HepG2 (cell line): Measurements from ENCODE around the gene ENDOD1. TPM values are rescaled to one million over a fixed set of nuclear protein-coding genes. Genes with fewer than 3 reads are reported as not detected.
A peak's percentile ranks its signal among the peaks of the same experiment; 100 is the strongest.

ENCODE experiments used
- ATAC-seq: fragments of 200-7000 bp; cut with Tn5 transposase; 3 replicates; pipeline ENCODE4 v1.9.1; 2020; ENCODE audit warnings: mild to moderate bottlenecking, moderate library complexity
- BruUV-seq: library from RNA; stranded (reverse); fragments of 400-500 nt; replicated peaks from 2 replicates; lab custom pipeline; 2021; lab: Mats Ljungman, UMichigan
- CTCF ChIA-PET: fragments of 300-600 bp; formaldehyde crosslinking; extraction: SDS; loops from one replicate; lab custom pipeline; 2021; ENCODE audit warnings: low total read pairs, inconsistent platforms, low intra/inter-chr PET ratio; lab: Yijun Ruan, JAX
- POLR2A ChIA-PET: fragments of 350-600 bp; sonication (Branson Sonifier 250); formaldehyde crosslinking; loops from one replicate; lab custom pipeline; 2020; ENCODE audit warnings: antibody characterized with exemption, inconsistent platforms; lab: Yijun Ruan, JAX
- DNase-seq: peaks from one replicate; pipeline ENCODE4 v3.0.0-alpha.2; 2015; ENCODE audit warnings: low spot score
- FAIRE-seq: peaks from 3 replicates; lab custom pipeline; 2011; peaks lifted over from hg19 to GRCh38; lab: Jason Lieb, UNC
- H2AFZ ChIP-seq: one replicate; pipeline ENCODE4 v1.6.1; 2011; ENCODE audit warnings: low read length, inconsistent platforms
- H3K27ac ChIP-seq: fragments of 300-600 bp; 3 replicates; pipeline ENCODE4 v1.8.0; 2011; ENCODE audit warnings: mixed run types, mild to moderate bottlenecking, mixed read lengths, low read length, inconsistent platforms; ENCODE audit not compliant: insufficient read depth; ENCODE audit errors: extremely low read length
- H3K27me3 ChIP-seq, 2 experiments: fragments of 200-600 bp in 1 of 2; 2 replicates in 1 of 2; 3 replicates in 1 of 2; pipeline versions ENCODE4 v1.6.0 to v1.8.0; 2011; ENCODE audit warnings: low read length in 2 of 2, mild to moderate bottlenecking in 2 of 2, moderate library complexity in 2 of 2, inconsistent platforms in 1 of 2; ENCODE audit not compliant: insufficient read depth in 2 of 2, control insufficient read depth in 1 of 2
- H3K36me3 ChIP-seq, 2 experiments: fragments of 200-600 bp in 1 of 2; replicated peaks in 1 of 2; 2 replicates in 1 of 2; 3 replicates in 1 of 2; pipeline versions ENCODE4 v1.5.1 to v1.8.0; 2011; ENCODE audit warnings: low read length in 2 of 2, inconsistent platforms in 1 of 2; ENCODE audit not compliant: insufficient read depth in 2 of 2, control insufficient read depth in 1 of 2
- H3K4me1 ChIP-seq: 2 replicates; pipeline ENCODE4 v1.5.1; 2012; ENCODE audit warnings: low read length, inconsistent platforms; ENCODE audit not compliant: insufficient read depth
- H3K4me2 ChIP-seq: 2 replicates; pipeline ENCODE4 v1.6.0; 2011; ENCODE audit warnings: low read depth, low read length, inconsistent platforms
- H3K4me3 ChIP-seq, 3 experiments: fragments of 200-600 bp in 1 of 3; sonication (generic), shearing (Covaris generic) in 1 of 3; replicated peaks in 1 of 3; 2 replicates each; pipeline ENCODE4 v1.5.1; 2011 to 2016; ENCODE audit warnings: low read length in 3 of 3, inconsistent platforms in 2 of 3, low read depth in 2 of 3, mild to moderate bottlenecking in 2 of 3, control low read depth in 1 of 3, mixed read lengths in 1 of 3; ENCODE audit not compliant: insufficient read depth in 1 of 3
- H3K79me2 ChIP-seq: one replicate; pipeline ENCODE4 v1.6.1; 2011; ENCODE audit warnings: low read length, inconsistent platforms; ENCODE audit not compliant: insufficient read depth
- H3K9ac ChIP-seq: 2 replicates; pipeline ENCODE4 v1.6.0; 2011; ENCODE audit warnings: mild to moderate bottlenecking, low read depth, low read length, inconsistent platforms; ENCODE audit not compliant: insufficient read depth
- H3K9me3 ChIP-seq: 2 replicates; pipeline ENCODE4 v1.5.1; 2012; ENCODE audit warnings: mild to moderate bottlenecking, low read length
- H4K20me1 ChIP-seq: 2 replicates; pipeline ENCODE4 v1.6.0; 2011; ENCODE audit warnings: inconsistent platforms, mild to moderate bottlenecking, low read length, moderate library complexity; ENCODE audit not compliant: insufficient read depth
- HMG20B ChIP-seq: conservative IDR thresholded peaks from 2 replicates; pipeline ENCODE4 v1.6.1; 2016; ENCODE audit warnings: missing genetic modification reagents, missing compliant biosample characterization
- MED1 ChIP-seq: sonication (generic); formaldehyde crosslinking; IDR thresholded peaks from 2 replicates; pipeline ENCODE4 v1.4.0; 2020; ENCODE audit warnings: missing genetic modification reagents
- WGBS: methylation state at CpG from one replicate; pipeline ENCODE4 v1.1.6; 2017; ENCODE audit warnings: low lambda C conversion rate; 5-methylcytosine and 5-hydroxymethylcytosine counted together
- in situ Hi-C: cut with HindIII; loops from 2 replicates; pipeline ENCODE4 v1.10.0; 2017; ENCODE audit warnings: low pct_unique_long_range_greater_than_20kb; ENCODE audit not compliant: extremely low pct_ligation_motif_present
- intact Hi-C: fragments of 100-400 bp; cut with micrococcal nuclease; formaldehyde crosslinking; loops from one replicate; pipeline ENCODE4 v1.10.0; 2022; ENCODE audit not compliant: unreplicated experiment
- polyA plus RNA-seq, 8 experiments: library from polyadenylated mRNA; depleted of rRNA in 3 of 8; stranded (reverse) in 7 of 8; unstranded in 1 of 8; fragments of >200 nt; fragmentation: Illumina TruSeq in 4 of 8; extraction: Trizol in 4 of 8; gene quantifications; 2 replicates each; pipeline versions ENCODE4 v1.2.1 to v1.2.3, GENCODE V29; 2011 to 2016; ENCODE audit warnings: low read depth in 4 of 8, missing spikeins in 1 of 8, mixed read lengths in 1 of 8; ENCODE audit not compliant: insufficient read depth in 1 of 8
- total RNA-seq, 5 experiments: library from RNA; depleted of rRNA; stranded (reverse); fragments of >200 nt; fragmentation: Illumina TruSeq; extraction: Trizol; gene quantifications; 2 replicates each; pipeline ENCODE4 v1.2.3, GENCODE V29; 2016; ENCODE audit warnings: low read depth in 1 of 5
- TF ChIP-seq, protein P1 (sequence below), 2 experiments: sonication (generic) in 1 of 2; formaldehyde crosslinking in 1 of 2; IDR thresholded peaks; 2 replicates each; pipeline versions ENCODE4 v1.4.0 to v1.6.1; 2018 to 2020; ENCODE audit warnings: missing genetic modification reagents in 2 of 2, borderline replicate concordance in 1 of 2, low read depth in 1 of 2, mild to moderate bottlenecking in 1 of 2, missing biosample characterization in 1 of 2
- TF ChIP-seq, protein P2 (sequence below): sonication (generic); formaldehyde crosslinking; IDR thresholded peaks from 2 replicates; pipeline ENCODE4 v1.4.0; 2020; ENCODE audit warnings: missing genetic modification reagents
- TF ChIP-seq, protein P3 (sequence below): IDR thresholded peaks from 2 replicates; pipeline ENCODE4 v1.4.0; 2020; ENCODE audit warnings: mild to moderate bottlenecking, missing genetic modification reagents
- TF ChIP-seq, protein P4 (sequence below): sonication (generic); formaldehyde crosslinking; IDR thresholded peaks from 2 replicates; pipeline ENCODE4 v1.5.1; 2020; ENCODE audit warnings: mild to moderate bottlenecking, missing genetic modification reagents, moderate library complexity

ENDOD1 gene
- total and polyA plus RNA-seq, 2 of the 13 experiments (the other 11 are each of a cell fraction or from before 2014, with no cell fraction given): 2.0 to 6.8 TPM

DNA sequence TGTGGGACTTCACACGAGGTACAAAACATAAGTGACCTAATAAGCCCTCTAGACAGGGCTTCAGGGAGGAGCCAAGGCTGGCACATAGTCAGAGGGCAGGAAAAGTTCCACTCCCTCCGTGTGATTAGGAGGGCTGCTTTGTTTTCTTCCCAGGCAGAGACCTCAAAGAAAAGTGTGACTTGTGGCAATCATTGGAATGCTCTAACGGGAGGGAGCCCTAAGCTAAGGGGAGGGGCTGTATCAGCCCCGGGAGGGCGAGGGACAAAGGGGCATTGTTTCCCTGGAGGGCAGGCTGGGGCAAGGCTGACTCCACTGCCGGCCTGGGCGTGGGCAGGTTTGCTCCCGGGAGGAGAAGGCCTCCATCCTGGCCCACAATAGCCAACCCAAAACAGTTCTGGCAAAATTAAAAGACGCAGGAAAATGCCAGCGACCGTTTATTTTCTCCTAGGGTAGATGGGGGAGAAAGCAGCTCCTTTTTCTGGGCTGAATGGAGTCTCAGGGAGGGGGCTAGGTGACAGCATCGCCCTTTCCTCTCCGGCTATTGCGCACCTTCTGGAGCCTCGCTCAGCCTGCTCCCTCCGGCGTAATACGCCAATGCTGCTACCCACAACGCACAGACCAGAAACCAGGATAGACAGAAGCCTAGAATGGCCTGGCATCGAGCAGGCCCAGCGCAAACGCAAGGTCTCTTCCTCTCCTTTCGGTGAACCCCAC lies 60.2 kb downstream of the ENDOD1 start:
- CTCF ChIA-PET: interaction anchor here (0.8 kb wide), 1 partner anchor 615 kb away, joined by 3 read pairs; no protein-coding TSS in a partner anchor
- Histone ChIP-seq H2AFZ (no peak overlapping the region), H3K4me2 (peak overlapping the region; percentile 50), H4K20me1 (no peaks in the 10 kb centered on the region), H3K27me3 (no peaks in the 10 kb centered on the region; a peak in 1 of 5 replicates), H3K79me2 (no peaks in the 10 kb centered on the region), H3K36me3 (no peaks in the 10 kb centered on the region), H3K9ac (no peak overlapping the region; the same call in 1 of the 2 replicates), H3K9me3 (no peaks in the 10 kb centered on the region), H3K4me3 (no peak overlapping the region; a peak in 1 of 6 replicates), H3K27ac (no peak overlapping the region), H3K4me1 (peaks cover 44% of the 10 kb centered on the region)
- FAIRE-seq: peak; percentile 79
- intact Hi-C loops: loop anchor here (1.0 to 10.0 kb wide), 5 partner anchors 59 to 212 kb away; partner anchors contain the start of genes CWC15, KDM4D and SESN3
- in situ Hi-C loops: loop anchor here (5.0 to 25.0 kb wide), 4 partner anchors 215 to 617 kb away; no protein-coding TSS in a partner anchor
- ATAC-seq: peak; percentile 90
- POLR2A ChIA-PET: interaction anchor here (0.8 to 2.9 kb wide), 2 partner anchors 82 to 640 kb away, joined by 3 to 14 read pairs; partner anchors contain the start of genes FAM76B and SRSF8
- no TSS peak for BruUV-seq
- peak; percentile 91 for DNase-seq
- WGBS: 59% methylated on average over 18 of the region's 23 CpGs
- TF ChIP-seq HMG20B (CRISPR knock-in tag) (0 out of 2 replicates have a peak, but pooled peaks have one; percentile 38), MED1 (CRISPR knock-in tag) (peak; percentile 21; the same call in 1 of the 2 replicates)
- TF ChIP-seq, protein P1, sequence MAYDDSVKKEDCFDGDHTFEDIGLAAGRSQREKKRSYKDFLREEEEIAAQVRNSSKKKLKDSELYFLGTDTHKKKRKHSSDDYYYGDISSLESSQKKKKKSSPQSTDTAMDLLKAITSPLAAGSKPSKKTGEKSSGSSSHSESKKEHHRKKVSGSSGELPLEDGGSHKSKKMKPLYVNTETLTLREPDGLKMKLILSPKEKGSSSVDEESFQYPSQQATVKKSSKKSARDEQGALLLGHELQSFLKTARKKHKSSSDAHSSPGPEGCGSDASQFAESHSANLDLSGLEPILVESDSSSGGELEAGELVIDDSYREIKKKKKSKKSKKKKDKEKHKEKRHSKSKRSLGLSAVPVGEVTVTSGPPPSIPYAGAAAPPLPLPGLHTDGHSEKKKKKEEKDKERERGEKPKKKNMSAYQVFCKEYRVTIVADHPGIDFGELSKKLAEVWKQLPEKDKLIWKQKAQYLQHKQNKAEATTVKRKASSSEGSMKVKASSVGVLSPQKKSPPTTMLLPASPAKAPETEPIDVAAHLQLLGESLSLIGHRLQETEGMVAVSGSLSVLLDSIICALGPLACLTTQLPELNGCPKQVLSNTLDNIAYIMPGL (CRISPR knock-in tag; IDR thresholded peaks at IDR 0.05; ENCODE audit: borderline replicate concordance in 1 of 2, low read depth in 1 of 2): peak in 1 of 2 experiments; percentile 27; a peak in 1 of 4 replicates
- TF ChIP-seq, protein P2, sequence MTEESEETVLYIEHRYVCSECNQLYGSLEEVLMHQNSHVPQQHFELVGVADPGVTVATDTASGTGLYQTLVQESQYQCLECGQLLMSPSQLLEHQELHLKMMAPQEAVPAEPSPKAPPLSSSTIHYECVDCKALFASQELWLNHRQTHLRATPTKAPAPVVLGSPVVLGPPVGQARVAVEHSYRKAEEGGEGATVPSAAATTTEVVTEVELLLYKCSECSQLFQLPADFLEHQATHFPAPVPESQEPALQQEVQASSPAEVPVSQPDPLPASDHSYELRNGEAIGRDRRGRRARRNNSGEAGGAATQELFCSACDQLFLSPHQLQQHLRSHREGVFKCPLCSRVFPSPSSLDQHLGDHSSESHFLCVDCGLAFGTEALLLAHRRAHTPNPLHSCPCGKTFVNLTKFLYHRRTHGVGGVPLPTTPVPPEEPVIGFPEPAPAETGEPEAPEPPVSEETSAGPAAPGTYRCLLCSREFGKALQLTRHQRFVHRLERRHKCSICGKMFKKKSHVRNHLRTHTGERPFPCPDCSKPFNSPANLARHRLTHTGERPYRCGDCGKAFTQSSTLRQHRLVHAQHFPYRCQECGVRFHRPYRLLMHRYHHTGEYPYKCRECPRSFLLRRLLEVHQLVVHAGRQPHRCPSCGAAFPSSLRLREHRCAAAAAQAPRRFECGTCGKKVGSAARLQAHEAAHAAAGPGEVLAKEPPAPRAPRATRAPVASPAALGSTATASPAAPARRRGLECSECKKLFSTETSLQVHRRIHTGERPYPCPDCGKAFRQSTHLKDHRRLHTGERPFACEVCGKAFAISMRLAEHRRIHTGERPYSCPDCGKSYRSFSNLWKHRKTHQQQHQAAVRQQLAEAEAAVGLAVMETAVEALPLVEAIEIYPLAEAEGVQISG (CRISPR knock-in tag): no peak
- TF ChIP-seq, protein P3, sequence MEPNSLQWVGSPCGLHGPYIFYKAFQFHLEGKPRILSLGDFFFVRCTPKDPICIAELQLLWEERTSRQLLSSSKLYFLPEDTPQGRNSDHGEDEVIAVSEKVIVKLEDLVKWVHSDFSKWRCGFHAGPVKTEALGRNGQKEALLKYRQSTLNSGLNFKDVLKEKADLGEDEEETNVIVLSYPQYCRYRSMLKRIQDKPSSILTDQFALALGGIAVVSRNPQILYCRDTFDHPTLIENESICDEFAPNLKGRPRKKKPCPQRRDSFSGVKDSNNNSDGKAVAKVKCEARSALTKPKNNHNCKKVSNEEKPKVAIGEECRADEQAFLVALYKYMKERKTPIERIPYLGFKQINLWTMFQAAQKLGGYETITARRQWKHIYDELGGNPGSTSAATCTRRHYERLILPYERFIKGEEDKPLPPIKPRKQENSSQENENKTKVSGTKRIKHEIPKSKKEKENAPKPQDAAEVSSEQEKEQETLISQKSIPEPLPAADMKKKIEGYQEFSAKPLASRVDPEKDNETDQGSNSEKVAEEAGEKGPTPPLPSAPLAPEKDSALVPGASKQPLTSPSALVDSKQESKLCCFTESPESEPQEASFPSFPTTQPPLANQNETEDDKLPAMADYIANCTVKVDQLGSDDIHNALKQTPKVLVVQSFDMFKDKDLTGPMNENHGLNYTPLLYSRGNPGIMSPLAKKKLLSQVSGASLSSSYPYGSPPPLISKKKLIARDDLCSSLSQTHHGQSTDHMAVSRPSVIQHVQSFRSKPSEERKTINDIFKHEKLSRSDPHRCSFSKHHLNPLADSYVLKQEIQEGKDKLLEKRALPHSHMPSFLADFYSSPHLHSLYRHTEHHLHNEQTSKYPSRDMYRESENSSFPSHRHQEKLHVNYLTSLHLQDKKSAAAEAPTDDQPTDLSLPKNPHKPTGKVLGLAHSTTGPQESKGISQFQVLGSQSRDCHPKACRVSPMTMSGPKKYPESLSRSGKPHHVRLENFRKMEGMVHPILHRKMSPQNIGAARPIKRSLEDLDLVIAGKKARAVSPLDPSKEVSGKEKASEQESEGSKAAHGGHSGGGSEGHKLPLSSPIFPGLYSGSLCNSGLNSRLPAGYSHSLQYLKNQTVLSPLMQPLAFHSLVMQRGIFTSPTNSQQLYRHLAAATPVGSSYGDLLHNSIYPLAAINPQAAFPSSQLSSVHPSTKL: peak; percentile 83
- TF ChIP-seq, protein P4, sequence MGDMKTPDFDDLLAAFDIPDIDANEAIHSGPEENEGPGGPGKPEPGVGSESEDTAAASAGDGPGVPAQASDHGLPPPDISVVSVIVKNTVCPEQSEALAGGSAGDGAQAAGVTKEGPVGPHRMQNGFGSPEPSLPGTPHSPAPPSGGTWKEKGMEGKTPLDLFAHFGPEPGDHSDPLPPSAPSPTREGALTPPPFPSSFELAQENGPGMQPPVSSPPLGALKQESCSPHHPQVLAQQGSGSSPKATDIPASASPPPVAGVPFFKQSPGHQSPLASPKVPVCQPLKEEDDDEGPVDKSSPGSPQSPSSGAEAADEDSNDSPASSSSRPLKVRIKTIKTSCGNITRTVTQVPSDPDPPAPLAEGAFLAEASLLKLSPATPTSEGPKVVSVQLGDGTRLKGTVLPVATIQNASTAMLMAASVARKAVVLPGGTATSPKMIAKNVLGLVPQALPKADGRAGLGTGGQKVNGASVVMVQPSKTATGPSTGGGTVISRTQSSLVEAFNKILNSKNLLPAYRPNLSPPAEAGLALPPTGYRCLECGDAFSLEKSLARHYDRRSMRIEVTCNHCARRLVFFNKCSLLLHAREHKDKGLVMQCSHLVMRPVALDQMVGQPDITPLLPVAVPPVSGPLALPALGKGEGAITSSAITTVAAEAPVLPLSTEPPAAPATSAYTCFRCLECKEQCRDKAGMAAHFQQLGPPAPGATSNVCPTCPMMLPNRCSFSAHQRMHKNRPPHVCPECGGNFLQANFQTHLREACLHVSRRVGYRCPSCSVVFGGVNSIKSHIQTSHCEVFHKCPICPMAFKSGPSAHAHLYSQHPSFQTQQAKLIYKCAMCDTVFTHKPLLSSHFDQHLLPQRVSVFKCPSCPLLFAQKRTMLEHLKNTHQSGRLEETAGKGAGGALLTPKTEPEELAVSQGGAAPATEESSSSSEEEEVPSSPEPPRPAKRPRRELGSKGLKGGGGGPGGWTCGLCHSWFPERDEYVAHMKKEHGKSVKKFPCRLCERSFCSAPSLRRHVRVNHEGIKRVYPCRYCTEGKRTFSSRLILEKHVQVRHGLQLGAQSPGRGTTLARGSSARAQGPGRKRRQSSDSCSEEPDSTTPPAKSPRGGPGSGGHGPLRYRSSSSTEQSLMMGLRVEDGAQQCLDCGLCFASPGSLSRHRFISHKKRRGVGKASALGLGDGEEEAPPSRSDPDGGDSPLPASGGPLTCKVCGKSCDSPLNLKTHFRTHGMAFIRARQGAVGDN: peak; percentile 58
